Activated CD4-positive, CD25-positive, alpha-beta regulatory T cell treated with anti-CD3 and anti-CD28 coated beads, Interleukin-2, amount 50 U/mL, for 24 hours (primary cell): ENCODE data around the gene DCANP1.
A peak's percentile ranks its signal among the peaks of the same experiment; 100 is the strongest.

ENCODE experiments used
- ATAC-seq, 2 donors: fragments of 150-1000 bp; cut with Tn5 transposase; one replicate each; pipeline ENCODE4 v1.10.0; 2021; ENCODE audit warnings: mild to moderate bottlenecking in 1 of 2, moderate library complexity in 1 of 2

Gene DCANP1

GRCh38 chr5:135478938-135479337, 31.8 kb upstream of the DCANP1 start:
- ATAC-seq, result no peak

GRCh38 chr5:135477613-135478066, 30.5 kb upstream of the DCANP1 start:
- ATAC-seq, result no peak

GRCh38 chr5:135476615-135477581, 29.8 kb upstream of the DCANP1 start:
- no peak for ATAC-seq

GRCh38 chr5:135473956-135474670, 27.0 kb upstream of the DCANP1 start:
- ATAC-seq, result no peak

- ATAC-seq, result no peak
These were observed 25.0 kb upstream of the DCANP1 start for GRCh38 chr5:135472141-135472540.

GRCh38 chr5:135471726-135472125, 24.6 kb upstream of the DCANP1 start:
- no peak for ATAC-seq

GRCh38 chr5:135469911-135470310, 22.8 kb upstream of the DCANP1 start:
- no peak for ATAC-seq

- no peak for ATAC-seq
These were observed 21.4 kb upstream of the DCANP1 start for GRCh38 chr5:135468541-135468940.

GRCh38 chr5:135467871-135468485, 20.8 kb upstream of the DCANP1 start:
- ATAC-seq, result no peak

GRCh38 chr5:135467051-135467625, 20.0 kb upstream of the DCANP1 start:
- no peak for ATAC-seq

GRCh38 chr5:135466178-135467050, 19.3 kb upstream of the DCANP1 start:
- peak; percentile 68 to 69 for ATAC-seq

- no peak for ATAC-seq
These were observed 18.4 kb upstream of the DCANP1 start for GRCh38 chr5:135465391-135466122.

- ATAC-seq, result peak; percentile 22 to 42
These were observed 15.2 kb upstream of the DCANP1 start for GRCh38 chr5:135462304-135462703.

GRCh38 chr5:135461481-135462151, 14.5 kb upstream of the DCANP1 start:
- ATAC-seq, result no peak

GRCh38 chr5:135460246-135461033, 13.3 kb upstream of the DCANP1 start:
- no peak for ATAC-seq

- ATAC-seq, result no peak
These were observed 11.8 kb upstream of the DCANP1 start for GRCh38 chr5:135458921-135459331.

- no peak for ATAC-seq
These were observed 11.2 kb upstream of the DCANP1 start for GRCh38 chr5:135458356-135458755.

GRCh38 chr5:135457424-135458071, 10.4 kb upstream of the DCANP1 start:
- peak; percentile 43 to 57 for ATAC-seq
